Measurements from ENCODE around the gene B3GNT8.
"Not testable (repeated sequence)": the region's sequence is repeated elsewhere in the genome, so short reads cannot be mapped to it uniquely, and the experiment has no call there.

B3GNT8 gene

GRCh38 chr19:41413947-41414346 lies 13.2 kb downstream of the B3GNT8 start:
- no peak for DNase-seq

GRCh38 chr19:41412953-41413352 lies 14.2 kb downstream of the B3GNT8 start:
- no peak for DNase-seq

GRCh38 chr19:41411968-41412265 lies 15.3 kb downstream of the B3GNT8 start:
- DNase-seq = no peak

GRCh38 chr19:41411100-41411967 lies 15.8 kb downstream of the B3GNT8 start:
- no peak for DNase-seq

- no peak for DNase-seq
These were observed 16.7 kb downstream of the B3GNT8 start for GRCh38 chr19:41410336-41411054.

- DNase-seq = no peak
These were observed 17.9 kb downstream of the B3GNT8 start for GRCh38 chr19:41409288-41409687.

GRCh38 chr19:41408846-41409245 lies 18.3 kb downstream of the B3GNT8 start:
- not testable (repeated sequence) for DNase-seq

- DNase-seq = no peak
These were observed 18.9 kb downstream of the B3GNT8 start for GRCh38 chr19:41408256-41408655.

- DNase-seq = no peak
These were observed 19.9 kb downstream of the B3GNT8 start for GRCh38 chr19:41407271-41407670.

- DNase-seq = no peak
These were observed 21.4 kb downstream of the B3GNT8 start for GRCh38 chr19:41405776-41406175.

- DNase-seq = no peak
These were observed 23.8 kb downstream of the B3GNT8 start for GRCh38 chr19:41403181-41403970.

GRCh38 chr19:41402010-41402409 lies 25.2 kb downstream of the B3GNT8 start:
- no peak for DNase-seq

GRCh38 chr19:41401483-41401882 lies 25.7 kb downstream of the B3GNT8 start:
- no peak for DNase-seq

- no peak for DNase-seq
These were observed 27.6 kb downstream of the B3GNT8 start for GRCh38 chr19:41399525-41399924.

- no peak for DNase-seq
These were observed 28.1 kb downstream of the B3GNT8 start for GRCh38 chr19:41399091-41399490.

GRCh38 chr19:41398598-41398997 lies 28.6 kb downstream of the B3GNT8 start:
- no peak for DNase-seq

GRCh38 chr19:41398050-41398418 lies 29.1 kb downstream of the B3GNT8 start:
- no peak for DNase-seq

GRCh38 chr19:41397086-41398049 lies 29.8 kb downstream of the B3GNT8 start, which contains the start of the genes BCKDHA and EXOSC5:
BCKDHA (plus strand) TSS chr19:41397818; CDS start chr19:41397828, 10 bp downstream.
EXOSC5 (minus strand) TSS chr19:41397359; CDS start chr19:41397328, 31 bp downstream.
- peak; percentile 99 to 100 (median 99) for DNase-seq

GRCh38 chr19:41395355-41395754 lies 31.8 kb downstream of the B3GNT8 start:
- DNase-seq = no peak

GRCh38 chr19:41392775-41393174 lies 34.4 kb downstream of the B3GNT8 start:
- DNase-seq = no peak

GRCh38 chr19:41391618-41392017 lies 35.6 kb downstream of the B3GNT8 start:
- no peak for DNase-seq

GRCh38 chr19:41386442-41386841 lies 40.7 kb downstream of the B3GNT8 start:
- DNase-seq = no peak
